ENCODE data around the gene STEAP1B. TPM values are rescaled to one million over a fixed set of nuclear protein-coding genes. Genes with fewer than 3 reads are reported as not detected.

Gene STEAP1B
- total and polyA plus RNA-seq, 2 of the 4 experiments (the other 2 are of a cell fraction) = 7.9 to 13.8 TPM

- Histone ChIP-seq H3K56ac (ENCODE audit: extremely low read depth, insufficient read depth, low read length) (no peak overlapping the region), H4K20me1 (ENCODE audit: insufficient read depth, low read length) (no peaks in the 10 kb centered on the region), H3K9ac (ENCODE audit: low read depth, low read length) (no peak overlapping the region), H2BK5ac (ENCODE audit: low read depth, low read length, poor library complexity, severe bottlenecking) (no peak overlapping the region), H3K79me1 (ENCODE audit: low read depth in 1 of 2, low read length in 2 of 2) (no peaks in the 10 kb centered on the region), H3K4me2 (ENCODE audit: low read depth, low read length) (no peak overlapping the region), H3K9me1 (ENCODE audit: insufficient read depth, low read length) (no peaks in the 10 kb centered on the region), H3K14ac (replicated peaks; ENCODE audit: low read depth, low read length) (no peak overlapping the region), H4K91ac (ENCODE audit: insufficient read depth, low read depth, low read length) (no peak overlapping the region), H3K4me3 (ENCODE audit: insufficient read depth, low read depth, low read length) (no peak overlapping the region), H3K4ac (ENCODE audit: low read depth, low read length) (no peak overlapping the region), H2AFZ (replicated peaks; ENCODE audit: low read length, poor library complexity) (no peak overlapping the region), H3K9me3 (ENCODE audit: control insufficient read depth, insufficient read depth, low read length) (no peaks in the 10 kb centered on the region), H3K27me3 (ENCODE audit: control insufficient read depth, insufficient read depth, low read length) (no peaks in the 10 kb centered on the region), H2BK15ac (ENCODE audit: low read depth, low read length) (no peak overlapping the region), H2BK20ac (ENCODE audit: low read depth, low read length) (no peak overlapping the region), H3K27ac (ENCODE audit: insufficient read depth, low read length) (no peak overlapping the region), H3K4me1 (ENCODE audit: control insufficient read depth, insufficient read depth, low read length) (no peaks in the 10 kb centered on the region), H4K8ac (ENCODE audit: low read depth in 2 of 2, low read length in 2 of 2) (no peak overlapping the region), H2AK9ac (replicated peaks; ENCODE audit: low read depth, low read length, poor library complexity) (no peak overlapping the region), H3K23ac (ENCODE audit: low read depth, low read length) (no peak overlapping the region), H4K5ac (ENCODE audit: low read depth, low read length) (no peak overlapping the region), H3K18ac (ENCODE audit: low read depth, low read length) (no peak overlapping the region), H3K36me3 (ENCODE audit: control insufficient read depth, insufficient read depth, low read length) (no peaks in the 10 kb centered on the region), H2BK120ac (ENCODE audit: low read depth, low read length) (no peak overlapping the region), H2AK5ac (ENCODE audit: low read depth, low read length) (no peak overlapping the region)
- no TSS peak for BruUV-seq (replicated peaks)
- WGBS, 2 experiments (ENCODE audit: extremely low coverage in 2 of 2, insufficient read length in 1 of 2) = 39% methylated on average over 2 of the region's 5 CpGs; no CpG with 5 or more reads in 1 of the 2 experiments
- dilution Hi-C loops (cut with HindIII; ENCODE audit: low sequenced_read_pairs, unreplicated experiment) = no loop called here
- POLR2A ChIA-PET (ENCODE audit: unreplicated experiment) = no interaction called here
- CTCF ChIA-PET = no interaction called here
- TF ChIP-seq NFE2L2 (IDR thresholded peaks at IDR 0.05; ENCODE audit: low read depth, low read length) (no peak), MXI1 (IDR thresholded peaks at IDR 0.05; ENCODE audit: borderline replicate concordance, low read depth, low read length) (no peak), RFX5 (IDR thresholded peaks at IDR 0.05; ENCODE audit: low read depth, low read length) (no peak)
- DNase-seq = peak; percentile 33
- intact Hi-C loops (cut with micrococcal nuclease) = no loop called here
- ATAC-seq (ENCODE audit: low read depth) = no peak; the same call in 1 of the 2 replicates
- in situ Hi-C loops (cut with MboI; ENCODE audit: low sequenced_read_pairs) = no loop called here
Measured at GRCh38 chr7:22397981-22398380, 102.0 kb downstream of the STEAP1B start.
